ENCODE data around the gene SPPL2B. TPM values are rescaled to one million over a fixed set of nuclear protein-coding genes. Genes with fewer than 3 reads are reported as not detected.

The SPPL2B gene
- total and polyA plus RNA-seq, 7 experiments from 2014 or later, result 11.1 to 150 (median 112) TPM

DNA sequence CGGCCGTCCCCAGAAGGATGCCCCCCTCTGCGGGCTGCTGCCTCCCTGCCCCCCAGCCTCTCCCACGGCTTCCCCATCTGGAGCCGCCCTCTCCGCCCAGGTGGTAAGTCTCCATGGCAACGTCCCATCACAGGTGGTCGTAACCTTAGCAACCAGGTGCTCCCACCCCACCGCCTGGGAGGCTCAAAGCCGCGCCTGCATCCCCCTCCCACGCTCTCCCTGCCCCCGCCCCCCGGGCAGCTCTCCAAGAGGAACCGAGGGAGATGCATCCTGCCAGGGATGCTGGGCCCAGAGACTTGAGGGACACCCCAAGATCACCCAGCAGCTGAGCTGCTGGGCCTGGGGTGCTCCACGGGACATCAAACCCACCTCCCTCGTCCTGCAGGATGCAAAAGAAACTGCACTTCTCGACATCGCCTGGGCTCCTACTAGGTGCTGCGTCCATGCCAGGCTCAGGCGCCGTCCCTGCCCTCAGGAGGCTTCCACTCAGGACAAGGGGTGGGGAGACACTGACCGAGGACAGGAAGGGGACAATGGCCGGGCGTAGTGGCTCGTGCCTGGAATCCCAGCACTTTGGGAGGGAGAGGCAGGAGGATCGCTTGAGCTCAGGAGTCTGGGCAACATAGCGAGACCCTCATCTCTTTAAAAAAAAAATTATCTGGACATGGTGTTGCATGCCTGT lies 15.5 kb upstream of the SPPL2B start:
- ATAC-seq, result no peak
- no peak for DNase-seq
- intact Hi-C loops (cut with micrococcal nuclease), result no loop called here
- H3K36me3 ChIP-seq (ENCODE audit: control insufficient read depth in 2 of 3, insufficient read depth in 3 of 3, low read length in 3 of 3), result no peaks in the 10 kb centered on the region
- H3K4me3 ChIP-seq (ENCODE audit: low read length), result no peak overlapping the region
- peaks cover 0 to 11% of the 10 kb centered on the region in 2 donors for H3K27me3 ChIP-seq (ENCODE audit: control insufficient read depth in 2 of 2, insufficient read depth in 2 of 2, low read length in 2 of 2)
- H3K27ac Mint-ChIP-seq, result no peak overlapping the region
- H3K4me3 Mint-ChIP-seq, result no peak overlapping the region
- CTCF ChIA-PET, result interaction anchor here (0.6 kb wide), 1 partner anchor 287 kb away, joined by 3 read pairs; no protein-coding TSS in a partner anchor
- no peaks in the 10 kb centered on the region for H3K4me1 ChIP-seq (ENCODE audit: control insufficient read depth in 2 of 2, insufficient read depth in 2 of 2, low read length in 2 of 2)
- H3K4me1 Mint-ChIP-seq, result peaks cover 0 to 11% (median 5%) of the 10 kb centered on the region in 7 donors
- POLR2A ChIA-PET, result no interaction called here
- H3K27ac ChIP-seq (ENCODE audit: low read depth, low read length), result no peak overlapping the region
- H3K27me3 Mint-ChIP-seq, result peaks cover 35 to 51% (median 47%) of the 10 kb centered on the region in 5 donors
- H3K9me3 Mint-ChIP-seq, result peaks cover 6 to 25% (median 10%) of the 10 kb centered on the region in 11 donors
- H3K36me3 Mint-ChIP-seq, result peaks cover 4 to 12% (median 10%) of the 10 kb centered on the region in 5 donors
- H3K9me3 ChIP-seq (ENCODE audit: control insufficient read depth in 2 of 3, low read length in 3 of 3), result peaks cover 0 to 13% (median 5%) of the 10 kb centered on the region in 3 experiments

- Mint-ChIP-seq H3K36me3 (peaks cover 4 to 12% (median 10%) of the 10 kb centered on the region in 5 donors), H3K4me1 (peaks cover 0 to 6% (median 0%) of the 10 kb centered on the region in 7 donors), H3K27ac (peak overlapping the region in 1 of 9 donors; percentile 28), H3K4me3 (no peak overlapping the region), H3K9me3 (peaks cover 6 to 25% (median 9%) of the 10 kb centered on the region in 11 donors), H3K27me3 (peaks cover 18 to 31% (median 30%) of the 10 kb centered on the region in 5 donors)
- POLR2A ChIA-PET, result interaction anchor here (0.6 to 1.5 kb wide), 6 partner anchors 12 to 231 kb away, joined by 3 to 4 read pairs (median 3); no protein-coding TSS in a partner anchor
- Histone ChIP-seq H3K9me3 (ENCODE audit: control insufficient read depth in 2 of 3, low read length in 3 of 3) (peaks cover 0 to 13% (median 5%) of the 10 kb centered on the region in 3 experiments), H3K4me1 (ENCODE audit: control insufficient read depth in 2 of 2, insufficient read depth in 2 of 2, low read length in 2 of 2) (no peaks in the 10 kb centered on the region), H3K36me3 (ENCODE audit: control insufficient read depth in 2 of 3, insufficient read depth in 3 of 3, low read length in 3 of 3) (no peaks in the 10 kb centered on the region), H3K4me3 (ENCODE audit: low read length) (no peak overlapping the region), H3K27ac (ENCODE audit: low read depth, low read length) (no peak overlapping the region), H3K27me3 (ENCODE audit: control insufficient read depth in 2 of 2, insufficient read depth in 2 of 2, low read length in 2 of 2) (peaks cover 0 to 5% of the 10 kb centered on the region in 2 donors)
- DNase-seq (no peak), ATAC-seq (no peak)
- intact Hi-C loops (cut with micrococcal nuclease), result loop anchor here in 1 of 2 donors (5.0 kb wide), 1 partner anchor 158 kb away; no protein-coding TSS in a partner anchor
- CTCF ChIA-PET, result no interaction called here
Observed at GRCh38 chr19:2315121-2315817, 13.2 kb upstream of the SPPL2B start.

DNA sequence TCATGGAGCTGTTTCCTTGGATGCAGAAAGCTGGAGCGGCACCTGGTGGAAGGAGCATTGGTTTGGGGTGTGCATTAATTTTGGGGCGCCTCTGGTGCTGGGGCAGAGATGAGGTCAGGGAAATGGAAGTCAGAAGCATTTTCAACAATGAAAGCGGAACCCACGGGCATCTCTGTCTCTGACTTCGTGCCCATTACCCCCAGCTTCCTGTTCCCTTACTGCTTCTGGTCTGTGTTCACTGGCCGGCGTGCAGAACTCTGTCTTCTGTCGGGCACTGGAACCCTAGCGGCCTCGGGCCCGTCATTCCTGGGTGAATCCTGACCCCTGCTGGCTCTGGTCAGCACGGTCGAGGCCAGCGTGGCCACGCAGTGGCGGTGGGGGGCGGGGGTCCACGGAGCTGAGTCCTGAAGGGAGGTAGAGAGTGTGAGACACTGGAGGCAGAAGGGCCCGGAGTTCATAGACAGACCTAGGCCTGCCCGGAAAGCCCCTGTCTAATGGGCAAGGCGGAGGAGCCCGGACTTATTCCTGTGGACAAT lies 12.6 kb upstream of the SPPL2B start:
- peaks cover 0 to 6% (median 0%) of the 10 kb centered on the region in 7 donors for H3K4me1 Mint-ChIP-seq
- no peak overlapping the region for H3K4me3 Mint-ChIP-seq
- Histone ChIP-seq H3K27ac (ENCODE audit: low read depth, low read length) (no peak overlapping the region), H3K36me3 (ENCODE audit: control insufficient read depth in 2 of 3, insufficient read depth in 3 of 3, low read length in 3 of 3) (peaks cover 0 to 1% (median 0%) of the 10 kb centered on the region in 3 experiments), H3K9me3 (ENCODE audit: control insufficient read depth in 2 of 3, low read length in 3 of 3) (peaks cover 0 to 13% (median 5%) of the 10 kb centered on the region in 3 experiments), H3K4me1 (ENCODE audit: control insufficient read depth in 2 of 2, insufficient read depth in 2 of 2, low read length in 2 of 2) (no peaks in the 10 kb centered on the region), H3K4me3 (ENCODE audit: low read length) (no peak overlapping the region), H3K27me3 (ENCODE audit: control insufficient read depth in 2 of 2, insufficient read depth in 2 of 2, low read length in 2 of 2) (peaks cover 0 to 5% of the 10 kb centered on the region in 2 donors)
- H3K27ac Mint-ChIP-seq, result no peak overlapping the region
- peaks cover 17 to 26% (median 25%) of the 10 kb centered on the region in 5 donors for H3K27me3 Mint-ChIP-seq
- peak in 1 of 9 donors; percentile 29 for DNase-seq
- intact Hi-C loops (cut with micrococcal nuclease), result loop anchor here in 1 of 2 donors (1.0 to 5.0 kb wide), 2 partner anchors 41 to 159 kb away; no protein-coding TSS in a partner anchor
- peaks cover 4 to 12% (median 10%) of the 10 kb centered on the region in 5 donors for H3K36me3 Mint-ChIP-seq
- ChIA-PET POLR2A (interaction anchor here (0.8 to 1.5 kb wide), 4 partner anchors 15 to 82 kb away, joined by 3 read pairs; no protein-coding TSS in a partner anchor), CTCF (interaction anchor here (0.8 to 1.0 kb wide), 2 partner anchors 42 to 78 kb away, joined by 3 read pairs; no protein-coding TSS in a partner anchor)
- peaks cover 6 to 25% (median 9%) of the 10 kb centered on the region in 11 donors for H3K9me3 Mint-ChIP-seq
- peak; percentile 88 for ATAC-seq

DNA sequence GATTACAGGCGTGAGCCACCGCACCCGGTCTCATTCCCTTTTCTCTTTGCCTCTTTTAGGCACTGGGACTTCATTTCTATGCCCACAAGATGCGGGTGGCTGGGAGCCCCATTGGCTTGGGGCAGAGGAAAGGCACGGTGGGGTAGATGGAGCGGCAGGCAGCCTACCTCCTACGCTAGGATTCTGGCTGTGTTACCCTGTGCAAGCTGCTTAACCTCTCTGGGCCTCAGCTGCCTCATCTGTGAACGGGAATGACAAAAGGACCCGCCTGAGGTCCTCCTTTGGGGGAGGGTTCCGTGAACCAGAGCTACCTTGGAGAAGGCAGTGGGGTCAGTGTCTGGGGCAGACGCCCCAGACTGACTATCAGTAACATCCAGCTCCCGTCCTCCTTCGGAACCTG lies 11.2 kb upstream of the SPPL2B start:
- Mint-ChIP-seq H3K9me3 (peaks cover 6 to 25% (median 9%) of the 10 kb centered on the region in 11 donors), H3K4me1 (peaks cover 0 to 6% (median 0%) of the 10 kb centered on the region in 7 donors)

DNA sequence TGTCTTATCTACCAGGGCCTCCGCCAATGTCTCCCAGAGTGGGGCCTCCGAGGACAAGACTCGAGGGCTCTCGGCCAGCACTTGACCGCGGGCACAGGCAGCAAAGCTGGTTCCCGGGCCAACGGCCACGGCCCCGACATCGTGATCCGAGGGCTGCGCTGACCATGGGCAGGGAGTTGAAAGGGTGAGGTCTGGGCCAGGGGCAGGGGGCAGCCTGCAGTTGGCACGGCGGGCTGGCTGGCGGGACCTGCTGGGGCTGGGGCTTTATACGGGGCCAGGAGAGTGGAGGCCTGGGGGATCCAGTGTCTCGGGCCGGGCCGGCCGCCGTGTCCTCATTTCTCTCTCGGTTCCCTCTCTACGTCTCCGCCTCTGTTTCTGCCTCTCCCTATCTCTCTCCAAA lies 10.7 kb upstream of the SPPL2B start:
- Histone ChIP-seq H3K27ac (ENCODE audit: low read depth, low read length) (no peak overlapping the region), H3K4me1 (ENCODE audit: control insufficient read depth in 2 of 2, insufficient read depth in 2 of 2, low read length in 2 of 2) (no peaks in the 10 kb centered on the region), H3K9me3 (ENCODE audit: control insufficient read depth in 2 of 3, low read length in 3 of 3) (peaks cover 0 to 13% (median 5%) of the 10 kb centered on the region in 3 experiments), H3K4me3 (ENCODE audit: low read length) (no peak overlapping the region), H3K36me3 (ENCODE audit: control insufficient read depth in 2 of 3, insufficient read depth in 3 of 3, low read length in 3 of 3) (peaks cover 0 to 19% (median 0%) of the 10 kb centered on the region in 3 experiments), H3K27me3 (ENCODE audit: control insufficient read depth in 2 of 2, insufficient read depth in 2 of 2, low read length in 2 of 2) (peaks cover 0 to 5% of the 10 kb centered on the region in 2 donors)
- no peak overlapping the region for H3K27ac Mint-ChIP-seq
- ATAC-seq (no peak), DNase-seq (no peak)
- intact Hi-C loops (cut with micrococcal nuclease), result loop anchor here in 1 of 2 donors (5.0 kb wide), 1 partner anchor 160 kb away; no protein-coding TSS in a partner anchor
- H3K27me3 Mint-ChIP-seq, result peaks cover 17 to 25% (median 18%) of the 10 kb centered on the region in 5 donors
- H3K36me3 Mint-ChIP-seq, result peaks cover 4 to 12% (median 10%) of the 10 kb centered on the region in 5 donors
- peaks cover 0 to 6% (median 0%) of the 10 kb centered on the region in 7 donors for H3K4me1 Mint-ChIP-seq
- H3K4me3 Mint-ChIP-seq, result no peak overlapping the region
- ChIA-PET POLR2A (interaction anchor here (1.5 kb wide), 1 partner anchor 30 kb away, joined by 3 read pairs; no protein-coding TSS in a partner anchor), CTCF (no interaction called here)
- H3K9me3 Mint-ChIP-seq, result peaks cover 6 to 25% (median 9%) of the 10 kb centered on the region in 11 donors

More for the DNA sequence above, 11.2 kb upstream of the SPPL2B start:
- H3K4me3 Mint-ChIP-seq, result no peak overlapping the region
- POLR2A ChIA-PET, result no interaction called here
- intact Hi-C loops (cut with micrococcal nuclease), result loop anchor here in 1 of 2 donors (5.0 kb wide), 1 partner anchor 160 kb away; no protein-coding TSS in a partner anchor
- DNase-seq (no peak), ATAC-seq (no peak)
- Histone ChIP-seq H3K4me3 (ENCODE audit: low read length) (no peak overlapping the region), H3K27me3 (ENCODE audit: control insufficient read depth in 2 of 2, insufficient read depth in 2 of 2, low read length in 2 of 2) (peaks cover 0 to 5% of the 10 kb centered on the region in 2 donors), H3K27ac (ENCODE audit: low read depth, low read length) (no peak overlapping the region), H3K4me1 (ENCODE audit: control insufficient read depth in 2 of 2, insufficient read depth in 2 of 2, low read length in 2 of 2) (no peaks in the 10 kb centered on the region), H3K36me3 (ENCODE audit: control insufficient read depth in 2 of 3, insufficient read depth in 3 of 3, low read length in 3 of 3) (peaks cover 0 to 14% (median 0%) of the 10 kb centered on the region in 3 experiments), H3K9me3 (ENCODE audit: control insufficient read depth in 2 of 3, low read length in 3 of 3) (peaks cover 0 to 13% (median 5%) of the 10 kb centered on the region in 3 experiments)
- H3K27ac Mint-ChIP-seq, result no peak overlapping the region
- CTCF ChIA-PET, result no interaction called here
- H3K36me3 Mint-ChIP-seq, result peaks cover 4 to 12% (median 10%) of the 10 kb centered on the region in 5 donors
- peaks cover 17 to 25% (median 19%) of the 10 kb centered on the region in 5 donors for H3K27me3 Mint-ChIP-seq

DNA sequence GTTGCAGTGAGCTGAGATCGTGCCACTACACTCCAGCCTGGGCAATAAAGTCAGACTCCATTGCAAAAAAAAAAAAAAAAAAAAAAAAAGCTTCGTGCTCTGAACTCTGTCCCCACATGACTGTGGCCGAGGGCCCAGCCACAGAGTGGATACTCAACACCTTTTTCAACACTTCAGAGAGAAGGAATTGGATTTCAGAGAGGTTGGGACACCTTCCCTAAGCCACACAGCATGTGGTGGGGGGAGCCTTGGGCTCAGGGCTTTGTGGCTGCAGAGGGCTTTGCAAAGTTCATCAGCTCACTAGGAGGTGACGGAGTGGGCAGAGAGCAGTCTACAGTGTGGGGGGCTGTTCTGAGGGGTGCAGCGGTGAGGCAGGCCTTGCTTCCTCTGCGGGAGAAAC lies 9.6 kb upstream of the SPPL2B start:
- Histone ChIP-seq H3K27ac (ENCODE audit: low read depth, low read length) (no peak overlapping the region), H3K36me3 (ENCODE audit: control insufficient read depth in 2 of 3, insufficient read depth in 3 of 3, low read length in 3 of 3) (peaks cover 0 to 29% (median 0%) of the 10 kb centered on the region in 3 experiments), H3K4me3 (ENCODE audit: low read length) (no peak overlapping the region), H3K9me3 (ENCODE audit: control insufficient read depth in 2 of 3, low read length in 3 of 3) (peaks cover 0 to 13% (median 5%) of the 10 kb centered on the region in 3 experiments), H3K27me3 (ENCODE audit: control insufficient read depth in 2 of 2, insufficient read depth in 2 of 2, low read length in 2 of 2) (no peaks in the 10 kb centered on the region), H3K4me1 (ENCODE audit: control insufficient read depth in 2 of 2, insufficient read depth in 2 of 2, low read length in 2 of 2) (no peaks in the 10 kb centered on the region)
- peaks cover 6 to 21% (median 9%) of the 10 kb centered on the region in 11 donors for H3K9me3 Mint-ChIP-seq
- peak overlapping the region in 1 of 9 donors; percentile 43 for H3K27ac Mint-ChIP-seq
- DNase-seq (no peak), ATAC-seq (no peak)
- no peak overlapping the region for H3K4me3 Mint-ChIP-seq
- ChIA-PET POLR2A (interaction anchor here (1.5 kb wide), 1 partner anchor 31 kb away, joined by 3 read pairs; no protein-coding TSS in a partner anchor), CTCF (interaction anchor here (0.6 kb wide), 1 partner anchor 201 kb away, joined by 3 read pairs; no protein-coding TSS in a partner anchor)
- peaks cover 4 to 12% (median 10%) of the 10 kb centered on the region in 5 donors for H3K36me3 Mint-ChIP-seq
- intact Hi-C loops (cut with micrococcal nuclease), result loop anchor here in 1 of 2 donors (5.0 kb wide), 1 partner anchor 162 kb away; no protein-coding TSS in a partner anchor
- H3K4me1 Mint-ChIP-seq, result peaks cover 0 to 6% (median 0%) of the 10 kb centered on the region in 7 donors
- H3K27me3 Mint-ChIP-seq, result peaks cover 7 to 14% (median 9%) of the 10 kb centered on the region in 5 donors

Measured in naive thymus-derived CD4-positive, alpha-beta T cell (primary cell).